Measurements from ENCODE around the gene LYPLAL1. TPM values are rescaled to one million over a fixed set of nuclear protein-coding genes. Genes with fewer than 3 reads are reported as not detected.

LYPLAL1 gene
- total RNA-seq, 1 experiment from 2014 or later = 40.0 TPM

DNA sequence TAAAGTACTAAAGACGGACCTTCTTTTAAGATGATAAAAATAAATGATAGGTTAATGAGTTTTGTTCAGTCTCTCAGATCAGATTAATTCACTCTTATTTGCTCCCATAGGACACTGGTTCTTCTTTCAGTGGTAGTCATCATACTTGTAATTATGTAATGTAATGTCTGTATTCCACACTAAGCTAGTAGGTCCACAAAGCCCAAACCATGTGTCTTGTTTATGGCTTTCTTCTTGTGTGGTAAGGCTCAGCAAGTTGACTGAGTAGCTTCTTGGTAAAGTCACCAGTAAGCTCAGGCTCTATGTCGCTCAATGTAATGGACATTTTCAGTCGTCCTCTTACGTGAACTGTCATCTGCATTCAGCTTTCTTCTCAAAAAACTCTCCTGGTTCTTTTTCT, 2.5 kb downstream of the LYPLAL1 start:
- Histone ChIP-seq H3K27ac (ENCODE audit: low read depth, low read length) (no peak overlapping the region), H3K4me3 (replicated peaks in 1 of 2; ENCODE audit: low read depth in 1 of 2, low read length in 2 of 2) (no peak overlapping the region), H4K20me1 (ENCODE audit: insufficient read depth) (no peaks in the 10 kb centered on the region), H3K36me3 (ENCODE audit: control insufficient read depth in 1 of 2, insufficient read depth in 2 of 2, low read length in 2 of 2) (peaks cover 0 to 3% of the 10 kb centered on the region in 2 experiments; a peak in 2 of 4 replicates), H2AFZ (ENCODE audit: low read depth, low read length, poor library complexity, severe bottlenecking) (no peak overlapping the region), H3K27me3 (ENCODE audit: insufficient read depth, low read length) (no peaks in the 10 kb centered on the region), H3K9me2 (ENCODE audit: insufficient read depth) (no peaks in the 10 kb centered on the region), H3K4me2 (ENCODE audit: low read length) (no peak overlapping the region), H3K79me2 (ENCODE audit: insufficient read depth, low read length) (peaks cover 34% of the 10 kb centered on the region), H3K4me1 (ENCODE audit: control insufficient read depth in 1 of 2, insufficient read depth in 2 of 2, low read length in 2 of 2) (peaks cover 12 to 15% of the 10 kb centered on the region in 2 experiments), H3K9me3 (ENCODE audit: control insufficient read depth in 1 of 2, insufficient read depth in 1 of 2, low read depth in 1 of 2, low read length in 2 of 2) (no peaks in the 10 kb centered on the region), H3K9ac (ENCODE audit: low read length) (no peak overlapping the region)
- TF ChIP-seq ATF3 (IDR thresholded peaks at IDR 0.05) = no peak
- POLR2A ChIA-PET = no interaction called here
- no TSS peak for BruUV-seq (replicated peaks)
- RAD21 ChIA-PET (ENCODE audit: low non-redundant PET in 1 of 2, low total read pairs in 2 of 2, uncharacterized antibody in 2 of 2, unreplicated experiment in 2 of 2) = interaction anchor here in 1 of 2 experiments (1.2 kb wide), 1 partner anchor 485 kb away, joined by 3 read pairs; no protein-coding TSS in a partner anchor
- DNase-seq (ENCODE audit: low read depth, low spot score) (no peak), ATAC-seq (no peak)
- CTCF ChIA-PET = no interaction called here
- intact Hi-C loops (cut with micrococcal nuclease) = no loop called here

DNA sequence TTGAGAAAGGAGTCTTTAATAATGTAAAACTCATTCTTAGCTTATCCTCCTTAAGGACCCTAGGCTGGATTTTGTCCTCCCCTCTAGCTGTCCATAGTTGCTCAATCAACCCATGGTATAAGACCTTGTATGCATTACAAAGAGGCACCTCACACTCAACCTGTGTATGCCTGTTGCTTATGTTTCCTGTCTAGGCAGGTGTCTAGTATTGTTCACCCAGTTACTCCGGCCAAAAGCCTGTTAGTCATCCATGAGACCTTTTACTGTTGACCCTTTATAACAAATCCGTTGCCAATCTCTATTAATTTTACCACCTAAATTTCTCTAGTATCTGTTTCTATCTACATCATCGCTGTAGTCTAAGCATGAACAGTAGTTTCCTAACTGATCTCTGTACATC, 3.7 kb downstream of the LYPLAL1 start:
- intact Hi-C loops (cut with micrococcal nuclease) = no loop called here
- Histone ChIP-seq H3K36me3 (ENCODE audit: control insufficient read depth in 1 of 2, insufficient read depth in 2 of 2, low read length in 2 of 2) (peaks cover 0 to 3% of the 10 kb centered on the region in 2 experiments; a peak in 2 of 4 replicates), H3K27me3 (ENCODE audit: insufficient read depth, low read length) (no peaks in the 10 kb centered on the region), H2AFZ (ENCODE audit: low read depth, low read length, poor library complexity, severe bottlenecking) (no peak overlapping the region), H4K20me1 (ENCODE audit: insufficient read depth) (no peaks in the 10 kb centered on the region), H3K27ac (ENCODE audit: low read depth, low read length) (no peak overlapping the region), H3K9ac (ENCODE audit: low read length) (no peak overlapping the region), H3K4me1 (ENCODE audit: control insufficient read depth in 1 of 2, insufficient read depth in 2 of 2, low read length in 2 of 2) (peaks cover 12 to 15% of the 10 kb centered on the region in 2 experiments), H3K9me2 (ENCODE audit: insufficient read depth) (no peaks in the 10 kb centered on the region), H3K79me2 (ENCODE audit: insufficient read depth, low read length) (peaks cover 46% of the 10 kb centered on the region), H3K4me3 (replicated peaks in 1 of 2; ENCODE audit: low read depth in 1 of 2, low read length in 2 of 2) (no peak overlapping the region), H3K9me3 (ENCODE audit: control insufficient read depth in 1 of 2, insufficient read depth in 1 of 2, low read depth in 1 of 2, low read length in 2 of 2) (no peaks in the 10 kb centered on the region), H3K4me2 (ENCODE audit: low read length) (no peak overlapping the region)
- no TSS peak for BruUV-seq (replicated peaks)
- ChIA-PET RAD21 (ENCODE audit: low non-redundant PET in 1 of 2, low total read pairs in 2 of 2, uncharacterized antibody in 2 of 2, unreplicated experiment in 2 of 2) (no interaction called here), CTCF (no interaction called here), POLR2A (no interaction called here)
- ATAC-seq = no peak
- DNase-seq (ENCODE audit: low read depth, low spot score) = no peak
- TF ChIP-seq JUND (IDR thresholded peaks at IDR 0.05) (no peak), RAD21 (IDR thresholded peaks at IDR 0.05; ENCODE audit: low read depth) (no peak), TCF7L2 (IDR thresholded peaks at IDR 0.05; ENCODE audit: borderline replicate concordance, extremely low read depth, insufficient read depth, insufficient read length) (no peak), CBX3 (IDR thresholded peaks at IDR 0.05; ENCODE audit: low read depth) (no peak), REST (IDR thresholded peaks at IDR 0.05; ENCODE audit: low read depth) (no peak), EZH2phosphoT487 (IDR thresholded peaks at IDR 0.05; ENCODE audit: borderline replicate concordance) (no peak), FOSL1 (IDR thresholded peaks at IDR 0.05; ENCODE audit: low read depth) (no peak), MAX (IDR thresholded peaks at IDR 0.05) (no peak), CTCF (IDR thresholded peaks at IDR 0.05 in 2 of 3, conservative IDR thresholded peaks at IDR 0.05 in 1 of 3; ENCODE audit: borderline replicate concordance in 1 of 3, insufficient read depth in 1 of 3, low read depth in 2 of 3, low read length in 2 of 3) (no peak), SP1 (IDR thresholded peaks at IDR 0.05; ENCODE audit: low read depth) (no peak)
- TF ChIP-seq, protein P1, sequence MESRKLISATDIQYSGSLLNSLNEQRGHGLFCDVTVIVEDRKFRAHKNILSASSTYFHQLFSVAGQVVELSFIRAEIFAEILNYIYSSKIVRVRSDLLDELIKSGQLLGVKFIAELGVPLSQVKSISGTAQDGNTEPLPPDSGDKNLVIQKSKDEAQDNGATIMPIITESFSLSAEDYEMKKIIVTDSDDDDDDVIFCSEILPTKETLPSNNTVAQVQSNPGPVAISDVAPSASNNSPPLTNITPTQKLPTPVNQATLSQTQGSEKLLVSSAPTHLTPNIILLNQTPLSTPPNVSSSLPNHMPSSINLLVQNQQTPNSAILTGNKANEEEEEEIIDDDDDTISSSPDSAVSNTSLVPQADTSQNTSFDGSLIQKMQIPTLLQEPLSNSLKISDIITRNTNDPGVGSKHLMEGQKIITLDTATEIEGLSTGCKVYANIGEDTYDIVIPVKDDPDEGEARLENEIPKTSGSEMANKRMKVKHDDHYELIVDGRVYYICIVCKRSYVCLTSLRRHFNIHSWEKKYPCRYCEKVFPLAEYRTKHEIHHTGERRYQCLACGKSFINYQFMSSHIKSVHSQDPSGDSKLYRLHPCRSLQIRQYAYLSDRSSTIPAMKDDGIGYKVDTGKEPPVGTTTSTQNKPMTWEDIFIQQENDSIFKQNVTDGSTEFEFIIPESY (IDR thresholded peaks at IDR 0.05; ENCODE audit: extremely low read depth, insufficient replicate concordance, low read length) = no peak
